ENCODE measurements around the gene NAT14. TPM values are rescaled to one million over a fixed set of nuclear protein-coding genes. Genes with fewer than 3 reads are reported as not detected.

NAT14 gene
- polyA plus RNA-seq, 1 donor: 36.8 TPM

DNA sequence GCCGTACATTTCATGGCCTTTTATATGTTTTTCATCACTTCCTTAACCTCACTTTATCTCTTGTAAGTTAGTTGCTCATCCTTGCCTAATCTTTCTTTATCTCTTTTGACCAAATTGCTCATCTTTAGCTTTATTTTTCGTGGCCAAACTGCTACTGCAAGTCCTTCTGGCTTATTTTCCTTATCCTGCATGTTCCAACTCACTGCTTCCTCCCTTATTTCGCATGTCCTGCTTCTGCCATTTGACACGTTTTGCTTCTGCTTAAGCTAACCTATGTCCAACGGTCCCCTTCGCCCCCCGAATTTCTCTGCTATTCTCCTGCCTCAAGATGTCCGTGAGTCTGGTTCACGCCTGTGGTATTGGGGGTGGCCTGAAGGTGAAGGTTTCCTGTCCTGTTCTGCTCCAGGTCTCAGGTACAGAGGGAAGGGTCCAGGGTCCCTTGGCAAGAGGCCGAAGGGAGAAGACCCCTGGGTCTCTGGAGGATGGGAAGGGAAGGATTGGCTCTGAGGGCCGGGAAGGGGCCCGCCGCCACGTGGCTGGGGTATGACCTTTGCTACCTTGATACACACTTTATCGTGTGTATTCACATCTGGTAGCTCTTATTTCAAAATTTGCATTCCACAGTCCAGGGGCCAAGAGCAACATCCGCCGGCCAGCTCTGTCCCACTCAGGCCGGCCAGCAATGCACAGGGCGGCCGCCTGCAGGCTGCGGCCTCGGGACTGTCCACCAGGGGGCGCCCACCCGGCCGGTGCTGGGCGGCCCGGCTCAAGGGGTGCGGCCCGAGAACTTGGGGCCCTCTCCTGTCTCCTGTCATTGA lies 17.5 kb upstream of the NAT14 start:
- DNase-seq: no peak

DNA sequence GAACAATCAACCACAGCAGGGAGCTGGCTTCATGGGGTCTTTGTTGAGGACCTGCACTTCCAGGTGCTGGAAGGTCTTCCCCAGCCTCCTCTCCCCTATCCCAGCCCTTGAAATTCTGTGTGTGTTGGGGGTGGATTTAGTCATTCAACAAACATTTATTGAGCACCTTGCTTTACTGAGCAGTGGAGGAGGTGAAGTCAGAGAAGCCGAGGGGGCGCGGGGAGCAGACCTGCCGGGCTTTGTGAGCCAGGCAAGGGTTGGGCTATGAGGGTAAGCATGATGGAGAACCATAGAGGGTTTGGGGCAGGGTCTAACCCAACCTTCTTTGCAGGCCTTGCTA lies 17.0 kb upstream of the NAT14 start:
- no peak for DNase-seq

DNA sequence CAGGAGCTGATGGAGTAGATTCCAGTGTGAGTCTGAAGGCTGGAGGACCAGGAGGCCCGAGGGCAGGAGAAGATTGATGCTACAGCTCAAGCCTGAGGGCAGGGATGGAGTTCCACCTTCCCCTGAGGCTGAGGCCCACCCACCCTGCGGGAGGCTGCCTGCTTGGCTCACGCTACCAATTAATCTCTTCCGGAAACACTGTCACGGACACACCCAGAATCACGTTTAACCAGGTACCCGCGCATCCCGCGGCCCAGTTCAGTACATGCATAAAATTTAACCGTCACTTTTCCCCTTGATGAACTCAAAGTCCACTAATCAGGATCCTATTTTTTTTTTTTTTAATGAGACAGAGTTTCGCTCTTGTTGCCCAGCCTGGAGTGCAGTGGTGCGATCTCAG lies 13.7 kb upstream of the NAT14 start:
- no peak for DNase-seq

DNA sequence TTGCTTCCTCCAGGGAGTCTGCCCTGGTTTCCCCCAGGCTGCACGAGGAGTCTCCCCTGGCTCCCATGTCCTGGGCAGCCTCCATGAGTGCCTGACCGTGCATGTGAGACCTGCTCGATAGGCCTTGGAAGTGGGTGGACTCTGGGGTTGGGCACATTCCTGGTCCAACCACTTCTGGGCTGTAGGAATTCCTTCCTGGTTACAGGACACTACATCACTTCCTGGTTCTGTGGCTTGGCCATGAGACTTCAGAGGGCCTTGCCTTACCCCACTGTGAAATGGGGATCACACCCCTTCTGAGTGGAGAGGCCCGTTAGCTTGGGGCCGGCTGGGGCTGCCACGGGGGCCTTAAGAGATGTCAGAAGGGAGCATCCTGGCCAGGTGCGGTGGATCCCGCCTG lies 12.5 kb upstream of the NAT14 start:
- DNase-seq: no peak

DNA sequence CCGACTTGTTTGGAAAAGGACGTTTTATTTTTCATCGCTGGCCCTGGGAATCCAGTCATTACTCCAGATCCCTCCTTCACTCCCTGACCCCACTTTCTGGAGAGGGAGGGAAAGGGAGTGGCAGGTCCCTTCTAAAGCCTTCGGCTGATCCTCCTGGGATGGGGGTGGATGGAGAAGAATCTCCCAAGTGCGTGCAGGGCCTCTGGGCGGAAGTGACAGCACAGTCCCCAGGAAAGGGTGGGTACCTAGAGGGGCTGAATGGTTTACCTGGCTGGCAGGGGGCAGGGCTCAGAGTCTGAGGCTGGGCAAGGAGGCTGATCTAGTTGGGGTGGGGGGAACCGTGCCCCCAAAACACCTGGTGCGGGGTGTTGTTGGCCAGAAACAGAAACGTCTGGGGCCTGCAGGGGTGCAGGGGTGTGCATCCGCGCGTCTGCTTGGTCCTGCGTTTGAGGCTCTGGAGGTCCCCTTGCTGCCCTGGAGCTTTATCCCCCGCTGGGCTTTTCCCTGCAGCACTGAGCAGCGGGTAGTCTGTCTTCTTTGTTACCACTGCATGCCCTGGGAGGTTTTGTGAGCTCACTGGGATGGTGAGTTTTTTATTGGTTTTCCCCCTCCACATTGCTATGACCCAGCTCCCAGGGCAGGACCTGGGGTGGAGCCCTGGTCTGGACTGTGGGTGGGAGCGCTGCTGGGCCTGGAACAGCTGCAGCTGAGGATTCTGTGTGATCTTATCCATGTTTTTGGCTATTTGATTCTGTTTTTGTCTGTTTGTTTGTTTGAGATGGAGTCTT lies 11.6 kb upstream of the NAT14 start:
- DNase-seq: no peak

DNA sequence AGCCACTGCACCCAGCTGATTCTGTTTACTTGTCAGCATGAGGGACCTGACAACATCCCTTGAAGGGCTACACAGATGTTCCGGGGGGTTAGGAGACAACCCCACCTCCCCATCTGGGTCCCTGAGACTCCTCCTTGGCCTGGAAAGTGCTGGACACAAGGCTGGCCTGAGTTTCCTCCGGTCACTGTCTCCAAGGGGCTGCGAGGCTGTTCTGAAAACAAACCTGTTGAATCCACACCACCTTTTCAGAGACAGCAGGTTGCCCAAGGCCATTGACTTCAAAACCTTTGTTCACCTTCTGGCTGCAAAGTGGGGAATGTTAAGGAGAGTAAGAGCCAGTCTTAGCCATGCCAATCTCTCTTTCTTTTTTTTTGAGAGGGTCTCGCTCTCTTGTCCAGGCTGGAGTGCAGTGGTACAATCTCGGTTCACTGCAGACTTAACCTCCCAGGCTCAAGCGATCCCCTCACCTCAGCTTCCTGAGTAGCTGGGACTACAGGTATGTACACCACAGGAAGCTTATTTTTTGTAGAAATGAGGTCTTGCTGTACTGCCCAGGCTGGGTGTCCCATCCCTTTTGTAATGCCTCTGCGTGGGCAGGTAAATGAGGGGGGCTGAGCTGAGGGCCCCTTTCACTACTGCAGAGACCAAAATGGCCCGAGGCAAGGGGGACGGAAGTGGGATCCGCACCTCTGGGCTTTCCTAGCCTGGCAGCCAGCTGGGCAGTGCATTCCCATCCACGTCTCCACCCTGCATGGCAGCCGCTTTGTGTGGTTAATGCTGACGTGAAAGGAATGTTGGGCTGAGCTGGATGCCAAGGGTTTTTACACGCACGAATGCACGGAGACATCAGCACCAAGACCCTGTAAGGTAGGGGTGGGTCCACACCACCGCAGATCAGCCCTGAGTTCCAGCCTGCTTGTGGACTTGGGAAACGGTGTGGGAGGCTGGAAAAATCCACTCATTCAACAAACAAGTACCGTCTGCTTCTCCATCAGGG lies 10.4 kb upstream of the NAT14 start:
- no peak for DNase-seq

DNA sequence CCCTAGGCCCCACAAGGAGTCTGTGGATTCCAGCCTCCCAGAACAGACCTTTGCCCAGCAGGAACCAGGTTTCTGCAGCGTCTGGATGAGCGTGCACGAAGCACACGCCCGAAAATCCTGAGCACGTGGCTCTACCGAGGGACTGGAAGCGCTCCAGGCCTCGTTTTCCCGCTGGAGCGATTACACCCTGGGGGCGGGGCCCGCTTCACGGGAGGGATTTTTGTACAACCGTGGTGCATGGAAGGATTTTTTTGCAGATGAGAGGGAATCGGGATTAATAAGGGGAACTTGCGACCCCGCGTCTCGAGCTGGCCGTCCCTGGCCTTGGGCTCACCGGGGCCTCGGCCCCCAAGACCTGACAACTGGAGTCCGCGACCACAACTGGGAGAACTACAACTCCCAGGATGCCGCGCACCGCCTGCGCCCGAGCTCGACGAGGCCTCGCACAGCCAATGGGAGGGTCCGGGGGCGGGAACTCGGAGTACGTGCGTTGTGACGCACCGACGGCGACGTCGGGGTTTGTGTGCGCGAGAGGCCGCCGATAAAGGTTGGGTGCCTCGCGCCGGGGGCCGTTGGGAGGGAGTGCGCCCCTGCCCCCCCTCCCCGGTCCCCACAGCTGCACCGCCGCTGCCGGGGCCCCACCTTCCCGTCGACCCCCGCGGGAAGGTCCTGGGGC lies 8.8 kb upstream of the NAT14 start, which contains the start of gene ZNF628:
ZNF628 (plus strand) TSS at position 518 of the 676 bp plus-strand sequence. CDS start 3,294 bp downstream, outside the sequence.
- DNase-seq: peak; percentile 98

DNA sequence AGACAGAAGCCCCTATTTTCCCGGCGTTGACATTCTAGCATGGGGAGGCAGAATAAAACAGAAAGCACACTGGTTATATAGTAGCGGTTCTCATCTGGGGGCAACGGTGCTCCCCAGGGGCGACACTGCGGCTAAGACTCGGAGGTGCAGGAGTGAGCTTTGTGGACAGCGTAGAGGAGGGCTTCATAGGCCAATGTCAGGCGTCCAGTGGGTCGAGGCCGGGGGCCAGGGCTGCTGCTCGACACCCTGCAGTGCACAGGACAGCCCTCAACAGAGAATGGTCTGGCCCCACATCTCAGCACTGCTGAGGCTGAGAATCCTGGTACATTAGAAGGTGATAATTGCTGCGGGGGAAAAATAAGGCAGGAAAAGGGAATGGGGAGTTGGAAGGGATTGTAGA lies 7.1 kb upstream of the NAT14 start:
- no peak for DNase-seq

DNA sequence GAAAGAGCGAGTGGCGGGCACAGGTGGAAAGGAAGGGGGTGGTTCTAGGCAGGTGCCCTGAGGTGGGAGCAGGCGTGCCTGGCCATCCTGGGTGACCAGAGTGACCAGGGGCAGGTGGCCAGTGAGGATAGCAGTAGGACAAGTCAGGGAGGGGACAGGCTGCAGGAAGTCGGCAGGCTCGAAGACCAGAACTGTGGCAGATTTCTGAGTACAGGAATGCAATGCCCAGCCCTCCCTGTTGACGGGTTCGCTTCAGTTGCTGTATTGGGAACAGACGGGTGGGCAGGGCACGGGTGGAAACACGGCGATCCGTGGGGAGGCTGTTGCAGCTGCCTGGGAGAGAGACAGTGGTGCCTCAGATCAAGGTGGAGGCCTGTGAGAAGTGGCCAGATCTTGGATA lies 6.6 kb upstream of the NAT14 start:
- DNase-seq: no peak

DNA sequence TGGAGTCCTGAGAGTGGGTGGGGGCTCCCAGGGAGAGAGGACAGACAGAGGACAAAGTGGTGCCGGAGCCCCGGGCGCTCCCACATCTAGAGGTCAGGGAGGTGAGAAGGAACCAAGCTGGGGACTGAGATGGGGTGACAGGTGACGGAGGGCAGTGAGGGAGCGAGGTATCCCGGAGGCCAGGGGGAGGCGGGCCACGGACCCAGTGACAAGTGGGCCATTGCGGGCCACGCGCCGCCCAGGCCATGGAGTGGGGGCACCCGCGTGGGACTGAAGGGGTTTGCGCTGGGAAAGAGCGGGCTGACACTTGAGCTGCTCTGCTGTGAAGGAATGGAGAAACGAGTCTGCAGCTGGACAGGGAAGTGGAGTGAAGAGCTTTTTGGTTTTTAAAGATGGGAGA lies 5.9 kb upstream of the NAT14 start:
- no peak for DNase-seq

DNA sequence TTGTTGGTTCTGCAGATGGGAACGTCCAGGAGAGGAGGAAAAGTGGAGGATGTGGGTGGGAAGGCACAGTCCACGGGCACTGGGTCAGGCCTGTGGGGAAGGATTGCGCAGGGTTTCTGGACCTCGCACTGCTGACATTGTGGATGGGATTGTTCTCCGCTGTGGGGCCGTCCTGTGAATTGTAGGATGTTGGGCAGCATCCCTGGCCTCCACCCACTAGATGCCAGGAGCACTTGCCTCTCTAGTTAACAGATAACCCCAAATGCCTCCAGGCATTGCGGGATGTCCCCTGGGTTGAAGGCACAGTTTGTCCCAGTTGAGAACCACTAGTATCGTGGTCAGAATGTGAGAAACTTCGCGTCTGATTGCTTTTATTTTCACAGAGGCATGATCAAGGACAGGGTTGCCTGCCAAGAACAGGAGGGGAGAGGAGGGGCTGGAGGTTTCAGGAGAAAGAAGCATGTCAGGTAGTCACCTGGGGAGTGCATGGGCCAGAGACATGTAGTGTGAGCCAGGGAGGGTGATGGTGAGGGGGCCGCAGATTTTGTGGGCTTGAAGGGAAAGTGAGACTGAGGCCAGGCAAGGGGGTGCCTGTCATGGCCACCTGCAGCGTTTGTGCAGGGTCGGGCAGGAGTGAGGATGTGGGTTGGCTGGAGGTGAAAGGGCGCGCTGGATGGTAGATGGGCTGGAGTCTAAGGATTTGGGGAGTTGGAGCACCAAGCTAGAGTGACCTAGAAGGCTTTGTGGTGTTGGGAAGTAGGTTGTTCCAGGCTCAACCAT lies 5.3 kb upstream of the NAT14 start:
- no peak for DNase-seq

- DNase-seq: no peak
Observed at GRCh38 chr19:55481148-55481793, 3.7 kb upstream of the NAT14 start.

DNA sequence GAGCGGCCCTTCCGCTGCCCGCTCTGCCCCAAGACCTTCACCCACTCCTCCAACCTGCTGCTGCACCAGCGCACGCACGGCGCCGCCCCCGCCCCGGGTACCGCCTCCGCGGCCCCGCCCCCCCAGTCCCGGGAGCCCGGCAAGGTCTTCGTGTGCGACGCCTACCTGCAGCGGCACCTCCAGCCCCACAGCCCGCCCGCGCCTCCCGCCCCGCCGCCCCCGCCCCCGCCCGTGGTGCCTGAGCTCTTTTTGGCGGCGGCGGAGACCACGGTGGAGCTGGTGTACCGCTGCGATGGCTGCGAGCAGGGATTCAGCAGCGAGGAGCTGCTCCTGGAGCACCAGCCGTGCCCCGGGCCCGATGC lies 3.2 kb upstream of the NAT14 start:
- DNase-seq: no peak

DNA sequence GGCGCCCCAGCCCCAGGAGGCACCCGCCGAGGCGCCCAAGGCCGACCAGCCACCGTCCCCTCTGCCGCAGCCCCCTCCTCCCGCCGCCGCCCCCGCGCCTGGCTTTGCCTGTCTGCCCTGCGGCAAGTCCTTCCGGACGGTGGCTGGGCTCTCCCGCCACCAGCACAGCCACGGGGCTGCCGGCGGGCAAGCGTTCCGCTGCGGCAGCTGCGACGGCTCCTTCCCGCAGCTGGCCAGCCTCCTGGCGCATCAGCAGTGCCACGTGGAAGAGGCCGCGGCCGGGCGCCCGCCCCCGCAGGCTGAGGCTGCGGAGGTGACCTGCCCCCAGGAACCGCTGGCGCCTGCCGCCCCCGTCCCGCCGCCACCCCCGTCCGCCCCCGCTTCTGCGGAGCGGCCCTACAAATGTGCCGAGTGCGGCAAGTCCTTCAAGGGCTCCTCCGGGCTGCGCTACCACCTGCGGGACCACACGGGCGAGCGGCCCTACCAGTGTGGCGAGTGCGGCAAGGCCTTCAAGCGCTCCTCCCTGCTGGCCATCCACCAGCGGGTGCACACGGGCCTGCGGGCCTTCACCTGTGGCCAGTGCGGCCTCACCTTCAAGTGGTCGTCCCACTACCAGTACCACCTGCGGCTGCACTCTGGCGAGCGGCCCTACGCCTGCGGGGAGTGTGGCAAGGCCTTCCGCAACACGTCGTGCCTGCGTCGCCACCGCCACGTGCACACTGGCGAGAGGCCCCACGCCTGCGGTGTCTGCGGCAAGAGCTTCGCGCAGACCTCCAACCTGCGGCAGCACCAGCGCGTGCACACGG lies 2.6 kb upstream of the NAT14 start:
- no peak for DNase-seq

GRCh38 chr19:55482967-55483705 lies 1.9 kb upstream of the NAT14 start:
- DNase-seq: no peak

DNA sequence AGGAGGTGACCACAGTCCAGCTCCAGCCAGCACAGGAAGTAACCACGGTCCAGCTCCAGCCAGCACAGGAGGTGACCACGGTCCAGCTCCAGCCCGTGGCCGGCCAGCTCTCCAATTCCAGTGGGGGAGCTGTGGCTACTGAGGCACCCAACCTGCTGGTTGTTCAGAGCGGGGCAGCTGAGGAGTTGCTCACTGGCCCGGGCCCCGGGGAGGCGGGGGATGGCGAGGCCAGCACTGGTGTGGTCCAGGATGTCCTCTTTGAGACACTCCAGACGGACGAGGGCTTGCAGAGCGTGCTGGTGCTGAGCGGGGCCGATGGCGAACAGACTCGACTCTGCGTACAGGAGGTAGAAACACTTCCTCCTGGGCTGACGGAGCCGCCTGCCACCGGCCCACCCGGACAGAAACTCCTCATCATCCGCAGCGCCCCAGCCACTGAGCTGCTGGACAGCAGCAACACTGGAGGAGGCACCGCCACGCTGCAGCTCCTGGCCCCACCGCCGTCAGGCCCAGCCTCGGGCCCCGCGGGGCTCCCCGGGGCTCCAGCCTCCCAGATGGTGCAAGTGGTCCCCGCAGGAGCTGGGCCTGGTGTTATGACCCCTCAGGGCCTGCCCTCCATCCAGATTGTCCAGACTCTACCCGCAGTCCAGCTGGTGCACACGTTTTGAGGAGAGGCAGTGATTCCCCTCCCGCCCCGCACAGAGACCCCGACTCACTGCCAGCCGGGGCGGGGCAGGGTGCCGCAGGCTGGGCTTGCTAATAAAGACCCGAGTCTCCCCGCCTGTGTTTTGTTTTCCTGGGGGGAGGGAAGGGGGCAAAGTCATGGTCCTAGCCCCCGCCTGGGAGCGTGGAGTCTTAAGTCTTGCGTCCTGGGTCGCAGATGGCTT lies 1.0 kb upstream of the NAT14 start:
- DNase-seq: no peak

GRCh38 chr19:55485439-55486011 lies 537 bp downstream of the NAT14 start:
- no peak for DNase-seq

Measured in left kidney (tissue), 2 donors.